NCI-H2196 treated with DMSO at 0.1 percent for 48 hours (cell line): Measurements from ENCODE around the gene FXYD2.

Experiments used
- DNase-seq: peaks from one replicate; lab custom pipeline; 2025; ENCODE audit not compliant: unreplicated experiment; lab: John Stamatoyannopoulos, UW

The FXYD2 gene

DNA sequence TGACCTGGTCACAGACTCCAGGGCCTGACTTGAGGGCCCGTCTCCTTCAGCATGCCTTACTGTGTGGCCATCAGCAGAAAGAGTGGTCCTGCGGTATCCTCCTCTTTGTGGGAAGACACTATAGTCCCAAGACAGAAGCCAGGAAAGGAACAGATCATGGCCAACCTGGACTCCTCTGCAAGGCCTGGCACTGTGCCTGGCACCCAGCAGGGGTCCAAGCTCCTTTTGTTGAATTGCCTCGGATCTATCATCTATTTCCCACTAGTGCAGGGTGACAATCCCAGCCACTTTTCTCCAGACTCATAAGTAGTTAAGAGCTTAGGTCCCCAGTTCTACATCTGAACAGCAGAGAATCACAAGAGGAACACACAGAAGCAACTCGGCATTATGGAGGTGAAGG, 54.5 kb downstream of the FXYD2 start:
- DNase-seq: no peak
